T-helper 2 cell (primary cell): ENCODE measurements around the gene ALG2.
A peak's percentile ranks its signal among the peaks of the same experiment; 100 is the strongest.

Source experiments
- DNase-seq, 5 experiments: peaks; one replicate each; pipeline versions ENCODE4 v3.0.0 to v3.0.0-alpha.2; 2012 to 2022

Gene ALG2

GRCh38 chr9:99171225-99172123, 50.3 kb downstream of the ALG2 start:
- no peak for DNase-seq

GRCh38 chr9:99169982-99170761, 51.6 kb downstream of the ALG2 start:
- DNase-seq = no peak

- DNase-seq = no peak
Measured at GRCh38 chr9:99169086-99169485, 52.7 kb downstream of the ALG2 start.

GRCh38 chr9:99167694-99168093, 54.0 kb downstream of the ALG2 start:
- peak in 1 of 5 experiments; percentile 86 for DNase-seq

- peak in 1 of 5 experiments; percentile 39 for DNase-seq
Measured at GRCh38 chr9:99167119-99167518, 54.6 kb downstream of the ALG2 start.
